ENCODE data around the gene GOLGA8N.

GRCh38 chr15:32656496-32656895, 63.2 kb downstream of the GOLGA8N start:
- TF ChIP-seq POLR2AphosphoS5 (IDR thresholded peaks at IDR 0.05; ENCODE audit: borderline replicate concordance, low read depth, low read length): no peak
- TF ChIP-seq EZH2 (IDR thresholded peaks at IDR 0.05): no peak
